Measurements from ENCODE around the gene NPEPPS. TPM values are rescaled to one million over a fixed set of nuclear protein-coding genes. Genes with fewer than 3 reads are reported as not detected.

NPEPPS gene
- total RNA-seq, 1 experiment from 2014 or later: 78.4 TPM

- peaks cover 19% of the 10 kb centered on the region for H3K36me3 Mint-ChIP-seq (ENCODE audit: insufficient read depth, unreplicated experiment)
- no TSS peak for BruUV-seq (replicated peaks)
- no peak for TF ChIP-seq CTCF (IDR thresholded peaks at IDR 0.05; ENCODE audit: unreplicated experiment)
- no peak overlapping the region for H3K4me3 Mint-ChIP-seq (ENCODE audit: unreplicated experiment)
- H3K9me3 Mint-ChIP-seq (ENCODE audit: unreplicated experiment): no peaks in the 10 kb centered on the region
- no peak for DNase-seq (ENCODE audit: unreplicated experiment)
- no peaks in the 10 kb centered on the region for H3K4me1 Mint-ChIP-seq (ENCODE audit: insufficient read depth, unreplicated experiment)
- intact Hi-C loops (cut with micrococcal nuclease): no loop called here
- POLR2A ChIA-PET: interaction anchor here (1.3 to 2.5 kb wide), 4 partner anchors 9 to 15 kb away, joined by 4 to 13 read pairs (median 8); partner anchors contain the start of gene KPNB1
- no peaks in the 10 kb centered on the region for H3K27me3 Mint-ChIP-seq (ENCODE audit: insufficient read depth, unreplicated experiment)
- H3K27ac Mint-ChIP-seq (ENCODE audit: low read depth, unreplicated experiment): no peak overlapping the region
- CTCF ChIA-PET: interaction anchor here (0.6 kb wide), 1 partner anchor 468 kb away, joined by 3 read pairs; no protein-coding TSS in a partner anchor
Observed at GRCh38 chr17:47633996-47634395, 103.1 kb downstream of the NPEPPS start.

GRCh38 chr17:47634870-47635269, 104.0 kb downstream of the NPEPPS start:
- CTCF ChIA-PET: interaction anchor here (0.6 kb wide), 1 partner anchor 467 kb away, joined by 3 read pairs; no protein-coding TSS in a partner anchor
- Mint-ChIP-seq H3K27me3 (ENCODE audit: insufficient read depth, unreplicated experiment) (no peaks in the 10 kb centered on the region), H3K9me3 (ENCODE audit: unreplicated experiment) (no peaks in the 10 kb centered on the region), H3K27ac (ENCODE audit: low read depth, unreplicated experiment) (no peak overlapping the region), H3K36me3 (ENCODE audit: insufficient read depth, unreplicated experiment) (peaks cover 19% of the 10 kb centered on the region), H3K4me3 (ENCODE audit: unreplicated experiment) (no peak overlapping the region), H3K4me1 (ENCODE audit: insufficient read depth, unreplicated experiment) (no peaks in the 10 kb centered on the region)
- POLR2A ChIA-PET: interaction anchor here (0.8 to 2.5 kb wide), 5 partner anchors 10 to 16 kb away, joined by 4 to 10 read pairs (median 6); partner anchors contain the start of gene KPNB1
- intact Hi-C loops (cut with micrococcal nuclease): no loop called here
- no peak for DNase-seq (ENCODE audit: unreplicated experiment)
- no peak for TF ChIP-seq CTCF (IDR thresholded peaks at IDR 0.05; ENCODE audit: unreplicated experiment)
- BruUV-seq (replicated peaks): no TSS peak

- H3K4me3 Mint-ChIP-seq (ENCODE audit: unreplicated experiment): no peak overlapping the region
- no peaks in the 10 kb centered on the region for H3K27me3 Mint-ChIP-seq (ENCODE audit: insufficient read depth, unreplicated experiment)
- no peak for TF ChIP-seq CTCF (IDR thresholded peaks at IDR 0.05; ENCODE audit: unreplicated experiment)
- BruUV-seq (replicated peaks): no TSS peak
- H3K4me1 Mint-ChIP-seq (ENCODE audit: insufficient read depth, unreplicated experiment): no peaks in the 10 kb centered on the region
- ChIA-PET CTCF (no interaction called here), POLR2A (interaction anchor here (0.7 to 1.9 kb wide), 5 partner anchors 9 to 14 kb away, joined by 3 to 7 read pairs (median 6); partner anchors contain the start of gene KPNB1)
- no peak for DNase-seq (ENCODE audit: unreplicated experiment)
- H3K36me3 Mint-ChIP-seq (ENCODE audit: insufficient read depth, unreplicated experiment): peaks cover 19% of the 10 kb centered on the region
- H3K27ac Mint-ChIP-seq (ENCODE audit: low read depth, unreplicated experiment): no peak overlapping the region
- H3K9me3 Mint-ChIP-seq (ENCODE audit: unreplicated experiment): no peaks in the 10 kb centered on the region
- intact Hi-C loops (cut with micrococcal nuclease): no loop called here
Observed at GRCh38 chr17:47635734-47636133, 104.8 kb downstream of the NPEPPS start.

- POLR2A ChIA-PET: interaction anchor here (0.7 to 1.9 kb wide), 3 partner anchors 9 to 14 kb away, joined by 3 to 7 read pairs (median 6); no protein-coding TSS in a partner anchor
- Mint-ChIP-seq H3K9me3 (ENCODE audit: unreplicated experiment) (no peaks in the 10 kb centered on the region), H3K4me3 (ENCODE audit: unreplicated experiment) (no peak overlapping the region), H3K27me3 (ENCODE audit: insufficient read depth, unreplicated experiment) (no peaks in the 10 kb centered on the region), H3K27ac (ENCODE audit: low read depth, unreplicated experiment) (no peak overlapping the region), H3K36me3 (ENCODE audit: insufficient read depth, unreplicated experiment) (peaks cover 16% of the 10 kb centered on the region), H3K4me1 (ENCODE audit: insufficient read depth, unreplicated experiment) (no peaks in the 10 kb centered on the region)
- no peak for DNase-seq (ENCODE audit: unreplicated experiment)
- TF ChIP-seq CTCF (IDR thresholded peaks at IDR 0.05; ENCODE audit: unreplicated experiment): no peak
- intact Hi-C loops (cut with micrococcal nuclease): no loop called here
- CTCF ChIA-PET: no interaction called here
- BruUV-seq (replicated peaks): no TSS peak
Observed at GRCh38 chr17:47636273-47637030, 105.5 kb downstream of the NPEPPS start.

Measured in MCF 10A (cell line).